GM12878 (cell line): ENCODE measurements around the gene PSMC3. TPM values are rescaled to one million over a fixed set of nuclear protein-coding genes. Genes with fewer than 3 reads are reported as not detected.

Source experiments
- ATAC-seq: fragments of 200-7000 bp; cut with Tn5 transposase; 3 replicates; pipeline ENCODE4 v1.9.1; 2020; ENCODE audit warnings: mild to moderate bottlenecking, moderate library complexity
- BruUV-seq: library from RNA; stranded (reverse); fragments of 400-500 nt; replicated peaks from 2 replicates; lab custom pipeline; 2021; lab: Mats Ljungman, UMichigan
- CTCF ChIA-PET: fragments of 300-600 bp; sonication (Branson Sonifier 250); formaldehyde crosslinking; extraction: SDS; loops from one replicate; lab custom pipeline; 2021; ENCODE audit warnings: inconsistent platforms; lab: Yijun Ruan, JAX
- POLR2A ChIA-PET: fragments of 350-600 bp; formaldehyde crosslinking; extraction: SDS; loops from one replicate; lab custom pipeline; 2021; ENCODE audit warnings: inconsistent platforms; lab: Charles Lee
- RAD21 ChIA-PET: fragments of 300-600 bp; sonication (Branson Sonifier 250); formaldehyde crosslinking; loops from one replicate; lab custom pipeline; 2023; ENCODE audit warnings: antibody characterized with exemption; ENCODE audit not compliant: unreplicated experiment; lab: Charles Lee
- SMC1A ChIA-PET: fragments of 300-600 bp; sonication (Branson Sonifier 250); formaldehyde crosslinking; loops from one replicate; lab custom pipeline; 2023; ENCODE audit not compliant: unreplicated experiment, uncharacterized antibody; lab: Charles Lee
- DNase-seq: peaks from one replicate; pipeline ENCODE4 v3.0.0-alpha.2; 2011; ENCODE audit warnings: low read depth, low spot score
- FAIRE-seq: peaks from 3 replicates; lab custom pipeline; 2011; peaks lifted over from hg19 to GRCh38; lab: Jason Lieb, UNC
- H2AFZ ChIP-seq: 2 replicates; pipeline ENCODE4 v1.6.0; 2011; ENCODE audit warnings: low read depth, low read length, control low read depth; ENCODE audit not compliant: control insufficient read depth
- H3K27ac ChIP-seq: 2 replicates; pipeline ENCODE4 v1.5.1; 2011; ENCODE audit warnings: control low read depth; ENCODE audit not compliant: control insufficient read depth, insufficient read depth
- H3K27me3 ChIP-seq, 2 experiments: replicated peaks in 1 of 2; 2 replicates each; pipeline versions ENCODE4 v1.6.0 to v1.6.1; 2011; ENCODE audit warnings: low read length in 1 of 2; ENCODE audit not compliant: control insufficient read depth in 2 of 2, insufficient read depth in 2 of 2
- H3K36me3 ChIP-seq, 2 experiments: 2 replicates each; pipeline ENCODE4 v1.5.1; 2011; ENCODE audit warnings: low read length in 1 of 2; ENCODE audit not compliant: control insufficient read depth in 2 of 2, insufficient read depth in 2 of 2
- H3K4me1 ChIP-seq: 2 replicates; pipeline ENCODE4 v1.6.1; 2011; ENCODE audit warnings: mild to moderate bottlenecking, low read length, moderate library complexity, mixed read lengths; ENCODE audit not compliant: control insufficient read depth, insufficient read depth
- H3K4me2 ChIP-seq: 2 replicates; pipeline ENCODE4 v1.6.0; 2011; ENCODE audit warnings: control low read depth; ENCODE audit not compliant: control insufficient read depth, insufficient read depth
- H3K4me3 ChIP-seq: fragments of 200-600 bp; sonication (generic); 2 replicates; pipeline ENCODE4 v1.5.1; 2016
- H3K79me2 ChIP-seq: 2 replicates; pipeline ENCODE4 v1.6.0; 2011; ENCODE audit warnings: low read length; ENCODE audit not compliant: control insufficient read depth, insufficient read depth
- H3K9ac ChIP-seq: 2 replicates; pipeline ENCODE4 v1.8.0; 2011; ENCODE audit warnings: low read length, control low read depth, mixed read lengths; ENCODE audit not compliant: control insufficient read depth, insufficient read depth
- H3K9me3 ChIP-seq: replicated peaks from 3 replicates; pipeline ENCODE4 v1.5.1; 2011; ENCODE audit warnings: mild to moderate bottlenecking, low read length; ENCODE audit not compliant: control insufficient read depth, insufficient read depth
- H4K20me1 ChIP-seq: 2 replicates; pipeline ENCODE4 v1.6.0; 2011; ENCODE audit not compliant: control insufficient read depth, insufficient read depth
- CREB1 ChIP-seq: IDR thresholded peaks from 2 replicates; pipeline ENCODE4 v1.6.1; 2012; ENCODE audit warnings: low read depth, mild to moderate bottlenecking, inconsistent platforms
- CREM ChIP-seq: IDR thresholded peaks from 2 replicates; pipeline ENCODE4 v1.6.1; 2014; ENCODE audit warnings: antibody characterized with exemption, low read depth
- EED ChIP-seq: sonication (generic); IDR thresholded peaks from 2 replicates; pipeline ENCODE4 v1.6.1; 2016; ENCODE audit warnings: antibody characterized with exemption, low read depth
- FOS ChIP-seq: IDR thresholded peaks from 3 replicates; pipeline ENCODE4 v1.6.1; 2011; ENCODE audit warnings: borderline replicate concordance; ENCODE audit not compliant: insufficient read length; ENCODE audit errors: extremely low read depth
- HCFC1 ChIP-seq: fragments of 150-350 bp; IDR thresholded peaks from 2 replicates; pipeline ENCODE4 v1.6.1; 2014; ENCODE audit warnings: low read length
- KAT2A ChIP-seq: conservative IDR thresholded peaks from 2 replicates; pipeline ENCODE4 v1.6.1; 2011; ENCODE audit warnings: low read depth, low read length; ENCODE audit not compliant: control insufficient read depth
- MXI1 ChIP-seq: fragments of 150-350 bp; IDR thresholded peaks from 2 replicates; pipeline ENCODE4 v1.6.1; 2011; ENCODE audit warnings: low read depth, mild to moderate bottlenecking, inconsistent platforms, low read length, improper control_type of control experiment
- NFYB ChIP-seq: IDR thresholded peaks from 2 replicates; pipeline ENCODE4 v1.6.1; 2011; ENCODE audit warnings: low read depth, mild to moderate bottlenecking, low read length, improper control_type of control experiment, moderate library complexity; ENCODE audit not compliant: insufficient read depth
- NR2C2 ChIP-seq: IDR thresholded peaks from 2 replicates; pipeline ENCODE4 v1.6.1; 2011; ENCODE audit warnings: borderline replicate concordance, low read depth; ENCODE audit not compliant: control insufficient read depth, insufficient read length
- NR2F1 ChIP-seq: fragments of 450-650 bp; conservative IDR thresholded peaks from 2 replicates; pipeline ENCODE4 v1.6.1; 2017; ENCODE audit warnings: mild to moderate bottlenecking
- POU2F2 ChIP-seq: IDR thresholded peaks from 3 replicates; pipeline ENCODE4 v1.6.1; 2011; ENCODE audit warnings: low read depth, mild to moderate bottlenecking, low read length, borderline replicate concordance
- PRDM15 ChIP-seq: fragments of 450-650 bp; formaldehyde crosslinking; IDR thresholded peaks from 2 replicates; pipeline ENCODE4 v1.4.0; 2020; ENCODE audit warnings: mild to moderate bottlenecking, moderate library complexity
- SUPT20H ChIP-seq: IDR thresholded peaks from 2 replicates; pipeline ENCODE4 v1.6.1; 2011; ENCODE audit warnings: low read depth, mild to moderate bottlenecking, low read length, moderate library complexity, borderline replicate concordance; ENCODE audit not compliant: control insufficient read depth
- ZNF207 ChIP-seq: fragments of 450-650 bp; IDR thresholded peaks from 2 replicates; pipeline ENCODE4 v1.6.1; 2014; ENCODE audit warnings: antibody characterized with exemption, mild to moderate bottlenecking, borderline replicate concordance
- ZNF24 ChIP-seq: fragments of 450-650 bp; IDR thresholded peaks from 2 replicates; pipeline ENCODE4 v1.6.1; 2017; ENCODE audit warnings: antibody characterized with exemption, mild to moderate bottlenecking
- ZNF274 ChIP-seq: IDR thresholded peaks from one replicate; pipeline ENCODE4 v1.8.0; 2011; ENCODE audit not compliant: insufficient read length, insufficient read depth
- ZZZ3 ChIP-seq: IDR thresholded peaks from 2 replicates; pipeline ENCODE4 v1.6.1; 2011; ENCODE audit warnings: low read depth; ENCODE audit not compliant: control insufficient read depth, insufficient read length
- WGBS: methylation state at CpG from one replicate; pipeline ENCODE4 v1.1.6; 2016; ENCODE audit warnings: low lambda C conversion rate; ENCODE audit not compliant: insufficient replicate concordance, insufficient coverage; ENCODE audit errors: missing lambda C conversion rate; 5-methylcytosine and 5-hydroxymethylcytosine counted together
- in situ Hi-C: fragments of 300-500 bp; cut with MboI; formaldehyde crosslinking; loops from 9 replicates; pipeline ENCODE4 v1.14.3; 2018; ENCODE audit warnings: mixed read lengths
- intact Hi-C: fragments of 100-400 bp; cut with micrococcal nuclease; formaldehyde crosslinking; loops from one replicate; pipeline ENCODE4 v1.14.2; 2022; ENCODE audit not compliant: unreplicated experiment
- polyA plus RNA-seq, 11 experiments: library from polyadenylated mRNA; depleted of rRNA in 4 of 11; unstranded in 6 of 11; stranded (reverse) in 5 of 11; fragments of >200 nt; fragmentation: Nextera tagmentation in 4 of 11; fragmentation: Illumina TruSeq in 1 of 11; extraction: Ambion mirVana in 4 of 11; extraction: Trizol in 1 of 11; gene quantifications; 1 replicate in 1 of 11; 2 replicates in 10 of 11; pipeline versions ENCODE4 v1.2.1 to v1.2.3, GENCODE V29; 2011 to 2016; ENCODE audit warnings: inconsistent platforms in 2 of 11, missing spikeins in 2 of 11, low read depth in 1 of 11
- total RNA-seq, 4 experiments: library from RNA; depleted of rRNA in 3 of 4; stranded (reverse); fragments of >200 nt in 3 of 4; fragmentation: Illumina TruSeq in 1 of 4; extraction: Trizol in 1 of 4; gene quantifications; 2 replicates each; pipeline versions ENCODE4 v1.2.1 to v1.2.3, GENCODE V29; 2013 to 2021
- TF ChIP-seq, protein P1 (sequence below): IDR thresholded peaks from 2 replicates; pipeline ENCODE4 v1.6.1; 2011; ENCODE audit warnings: low read depth, low read length, improper control_type of control experiment, borderline replicate concordance
- TF ChIP-seq, protein P2 (sequence below): fragments of 450-650 bp; IDR thresholded peaks from 2 replicates; pipeline ENCODE4 v1.6.1; 2017; ENCODE audit warnings: borderline replicate concordance

Gene PSMC3
- total and polyA plus RNA-seq, 10 of the 15 experiments (the other 5 are each of a cell fraction or from before 2014, with no cell fraction given) = 39.5 to 289 (median 155) TPM

GRCh38 chr11:47392546-47393162 is 33.6 kb downstream of the PSMC3 start:
- RAD21 ChIA-PET = interaction anchor here (1.0 to 3.7 kb wide), 6 partner anchors 7 to 19 kb away, joined by 4 to 21 read pairs (median 12); partner anchors contain the start of gene SPI1
- WGBS = 71% methylated on average over 14 of the region's 14 CpGs
- H3K4me3 ChIP-seq = no peak overlapping the region
- H3K4me1 ChIP-seq = peaks cover 41% of the 10 kb centered on the region
- POLR2A ChIA-PET = interaction anchor here (0.7 to 8.5 kb wide), 8 partner anchors 7 to 350 kb away, joined by 3 to 94 read pairs (median 4); partner anchors contain the start of genes ACP2 and SPI1
- H3K27me3 ChIP-seq = no peaks in the 10 kb centered on the region
- in situ Hi-C loops (no loop called here), intact Hi-C loops (no loop called here)
- H3K9ac ChIP-seq = no peak overlapping the region
- H3K9me3 ChIP-seq = no peaks in the 10 kb centered on the region
- ATAC-seq (no peak), FAIRE-seq (no peak), DNase-seq (no peak)
- no peaks in the 10 kb centered on the region for H4K20me1 ChIP-seq
- no TSS peak for BruUV-seq
- no peak overlapping the region for H3K4me2 ChIP-seq
- CTCF ChIA-PET = interaction anchor here (0.7 to 5.0 kb wide), 9 partner anchors 8 to 775 kb away, joined by 3 to 40 read pairs (median 5); partner anchors contain the start of genes ATG13 and SPI1
- no peak overlapping the region for H2AFZ ChIP-seq
- H3K79me2 ChIP-seq = no peaks in the 10 kb centered on the region; the same call in 1 of the 2 replicates
- no peaks in the 10 kb centered on the region; a peak in 1 of 4 replicates for H3K36me3 ChIP-seq
- peak overlapping the region; percentile 15; the same call in 1 of the 2 replicates for H3K27ac ChIP-seq
- SMC1A ChIA-PET = interaction anchor here (1.7 to 5.0 kb wide), 3 partner anchors 10 to 19 kb away, joined by 6 to 36 read pairs (median 23); partner anchors contain the start of gene SPI1
- TF ChIP-seq PRDM15 (CRISPR knock-in tag) (no peak), KAT2A (no peak), MXI1 (no peak), NR2F1 (no peak), ZZZ3 (no peak), FOS (no peak), NR2C2 (no peak), CREM (no peak), ZNF274 (no peak), ZNF207 (no peak), HCFC1 (no peak), SUPT20H (no peak), NFYB (no peak), ZNF24 (no peak), CREB1 (no peak), POU2F2 (no peak), EED (no peak)
- TF ChIP-seq, protein P1, sequence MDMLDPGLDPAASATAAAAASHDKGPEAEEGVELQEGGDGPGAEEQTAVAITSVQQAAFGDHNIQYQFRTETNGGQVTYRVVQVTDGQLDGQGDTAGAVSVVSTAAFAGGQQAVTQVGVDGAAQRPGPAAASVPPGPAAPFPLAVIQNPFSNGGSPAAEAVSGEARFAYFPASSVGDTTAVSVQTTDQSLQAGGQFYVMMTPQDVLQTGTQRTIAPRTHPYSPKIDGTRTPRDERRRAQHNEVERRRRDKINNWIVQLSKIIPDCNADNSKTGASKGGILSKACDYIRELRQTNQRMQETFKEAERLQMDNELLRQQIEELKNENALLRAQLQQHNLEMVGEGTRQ = no peak
- TF ChIP-seq, protein P2, sequence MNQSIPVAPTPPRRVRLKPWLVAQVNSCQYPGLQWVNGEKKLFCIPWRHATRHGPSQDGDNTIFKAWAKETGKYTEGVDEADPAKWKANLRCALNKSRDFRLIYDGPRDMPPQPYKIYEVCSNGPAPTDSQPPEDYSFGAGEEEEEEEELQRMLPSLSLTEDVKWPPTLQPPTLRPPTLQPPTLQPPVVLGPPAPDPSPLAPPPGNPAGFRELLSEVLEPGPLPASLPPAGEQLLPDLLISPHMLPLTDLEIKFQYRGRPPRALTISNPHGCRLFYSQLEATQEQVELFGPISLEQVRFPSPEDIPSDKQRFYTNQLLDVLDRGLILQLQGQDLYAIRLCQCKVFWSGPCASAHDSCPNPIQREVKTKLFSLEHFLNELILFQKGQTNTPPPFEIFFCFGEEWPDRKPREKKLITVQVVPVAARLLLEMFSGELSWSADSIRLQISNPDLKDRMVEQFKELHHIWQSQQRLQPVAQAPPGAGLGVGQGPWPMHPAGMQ = no peak
